Activated T-cell treated with anti-CD3 and anti-CD28 coated beads, Interleukin-2, amount 50 U/mL, for 72 hours (primary cell): Measurements from ENCODE around the gene CNTNAP3B. TPM values are rescaled to one million over a fixed set of nuclear protein-coding genes. Genes with fewer than 3 reads are reported as not detected.
"Not testable (repeated sequence)": the region's sequence is repeated elsewhere in the genome, so short reads cannot be mapped to it uniquely, and the experiment has no call there.

ENCODE experiments used
- ATAC-seq, 2 donors: fragments of 150-1000 bp; cut with Tn5 transposase; replicated peaks in 1 of 2; 2 replicates each; pipeline ENCODE4 v1.10.0; 2021; ENCODE audit warnings: moderate library complexity in 2 of 2, mild to moderate bottlenecking in 1 of 2
- DNase-seq, 2 donors: peaks; one replicate each; pipeline ENCODE4 v3.0.0; 2021 to 2022; ENCODE audit warnings: mixed read lengths in 1 of 2
- H3K27ac Mint-ChIP-seq: one replicate; pipeline ENCODE4 v1.8.0; 2022; ENCODE audit warnings: mild to moderate bottlenecking, moderate library complexity, mixed read lengths
- H3K27me3 Mint-ChIP-seq: one replicate; pipeline ENCODE4 v1.8.0; 2022; ENCODE audit warnings: low read depth, mixed read lengths
- H3K36me3 Mint-ChIP-seq, 2 donors: one replicate each; pipeline ENCODE4 v1.8.0; 2022; ENCODE audit warnings: mixed read lengths in 2 of 2, mild to moderate bottlenecking in 1 of 2; ENCODE audit not compliant: insufficient read depth in 2 of 2
- H3K4me1 Mint-ChIP-seq: one replicate; pipeline ENCODE4 v1.8.0; 2022; ENCODE audit warnings: low read depth, mixed read lengths
- H3K4me3 Mint-ChIP-seq, 2 donors: one replicate each; pipeline ENCODE4 v1.8.0; 2022; ENCODE audit warnings: mild to moderate bottlenecking in 2 of 2, mixed read lengths in 2 of 2, moderate library complexity in 2 of 2
- H3K9me3 Mint-ChIP-seq, 2 donors: one replicate each; pipeline ENCODE4 v1.8.0; 2022; ENCODE audit warnings: mixed read lengths in 2 of 2
- total RNA-seq, 2 donors: library from RNA; stranded (reverse); gene quantifications; one replicate each; pipeline ENCODE4 v1.2.3, GENCODE V29; 2022

The CNTNAP3B gene
- total RNA-seq, 2 donors from 2014 or later: not detected

GRCh38 chr9:42044422-42045010 is 84.7 kb downstream of the CNTNAP3B start:
- ATAC-seq, H3K9me3 Mint-ChIP-seq, H3K27ac Mint-ChIP-seq, H3K4me3 Mint-ChIP-seq, H3K4me1 Mint-ChIP-seq, DNase-seq, H3K36me3 Mint-ChIP-seq, H3K27me3 Mint-ChIP-seq: not testable (repeated sequence)

- not testable (repeated sequence) for H3K27me3 Mint-ChIP-seq, H3K9me3 Mint-ChIP-seq, H3K27ac Mint-ChIP-seq, H3K4me3 Mint-ChIP-seq, H3K36me3 Mint-ChIP-seq, ATAC-seq, DNase-seq, H3K4me1 Mint-ChIP-seq
Measured at GRCh38 chr9:42033541-42033940, 95.7 kb downstream of the CNTNAP3B start.

- not testable (repeated sequence) for H3K36me3 Mint-ChIP-seq, ATAC-seq, H3K27ac Mint-ChIP-seq, H3K4me3 Mint-ChIP-seq, H3K9me3 Mint-ChIP-seq, DNase-seq, H3K4me1 Mint-ChIP-seq, H3K27me3 Mint-ChIP-seq
Measured at GRCh38 chr9:42020639-42021038, 108.6 kb downstream of the CNTNAP3B start.

- not testable (repeated sequence) for ATAC-seq, H3K4me1 Mint-ChIP-seq, H3K36me3 Mint-ChIP-seq, H3K27me3 Mint-ChIP-seq, H3K9me3 Mint-ChIP-seq, DNase-seq, H3K27ac Mint-ChIP-seq, H3K4me3 Mint-ChIP-seq
Measured at GRCh38 chr9:42018220-42018922, 110.9 kb downstream of the CNTNAP3B start.

GRCh38 chr9:42014317-42014716 is 114.9 kb downstream of the CNTNAP3B start:
- not testable (repeated sequence) for H3K27me3 Mint-ChIP-seq, H3K36me3 Mint-ChIP-seq, H3K4me1 Mint-ChIP-seq, H3K9me3 Mint-ChIP-seq, H3K27ac Mint-ChIP-seq, H3K4me3 Mint-ChIP-seq, ATAC-seq, DNase-seq

GRCh38 chr9:41991607-41992006 is 137.6 kb downstream of the CNTNAP3B start:
- not testable (repeated sequence) for H3K36me3 Mint-ChIP-seq, H3K4me3 Mint-ChIP-seq, H3K4me1 Mint-ChIP-seq, H3K27ac Mint-ChIP-seq, DNase-seq, H3K27me3 Mint-ChIP-seq, H3K9me3 Mint-ChIP-seq, ATAC-seq

GRCh38 chr9:41980271-41980670 is 149.0 kb downstream of the CNTNAP3B start:
- ATAC-seq, H3K36me3 Mint-ChIP-seq, H3K27ac Mint-ChIP-seq, DNase-seq, H3K4me1 Mint-ChIP-seq, H3K27me3 Mint-ChIP-seq, H3K9me3 Mint-ChIP-seq, H3K4me3 Mint-ChIP-seq: not testable (repeated sequence)

GRCh38 chr9:41977965-41978600 is 151.1 kb downstream of the CNTNAP3B start:
- ATAC-seq, H3K9me3 Mint-ChIP-seq, H3K36me3 Mint-ChIP-seq, DNase-seq, H3K27me3 Mint-ChIP-seq, H3K4me1 Mint-ChIP-seq, H3K27ac Mint-ChIP-seq, H3K4me3 Mint-ChIP-seq: not testable (repeated sequence)

GRCh38 chr9:41974906-41975305 is 154.3 kb downstream of the CNTNAP3B start:
- DNase-seq, ATAC-seq, H3K4me1 Mint-ChIP-seq, H3K27me3 Mint-ChIP-seq, H3K4me3 Mint-ChIP-seq, H3K36me3 Mint-ChIP-seq, H3K27ac Mint-ChIP-seq, H3K9me3 Mint-ChIP-seq: not testable (repeated sequence)

- not testable (repeated sequence) for H3K36me3 Mint-ChIP-seq, ATAC-seq, H3K4me3 Mint-ChIP-seq, DNase-seq, H3K4me1 Mint-ChIP-seq, H3K27ac Mint-ChIP-seq, H3K27me3 Mint-ChIP-seq, H3K9me3 Mint-ChIP-seq
Measured at GRCh38 chr9:41953007-41953406, 176.2 kb downstream of the CNTNAP3B start.

- not testable (repeated sequence) for H3K27me3 Mint-ChIP-seq
Measured at GRCh38 chr9:41941738-41942137, 187.5 kb downstream of the CNTNAP3B start.

GRCh38 chr9:41938143-41938542 is 191.1 kb downstream of the CNTNAP3B start:
- not testable (repeated sequence) for H3K4me3 Mint-ChIP-seq, H3K9me3 Mint-ChIP-seq, H3K27me3 Mint-ChIP-seq, H3K4me1 Mint-ChIP-seq, DNase-seq, H3K36me3 Mint-ChIP-seq, ATAC-seq, H3K27ac Mint-ChIP-seq

More at GRCh38 chr9:41941738-41942137, 187.5 kb downstream of the CNTNAP3B start:
- H3K9me3 Mint-ChIP-seq, H3K4me3 Mint-ChIP-seq, H3K4me1 Mint-ChIP-seq, ATAC-seq, H3K27ac Mint-ChIP-seq, H3K36me3 Mint-ChIP-seq, DNase-seq: not testable (repeated sequence)

- H3K4me3 Mint-ChIP-seq, ATAC-seq, H3K9me3 Mint-ChIP-seq, H3K27me3 Mint-ChIP-seq, H3K36me3 Mint-ChIP-seq, DNase-seq, H3K27ac Mint-ChIP-seq, H3K4me1 Mint-ChIP-seq: not testable (repeated sequence)
Measured at GRCh38 chr9:41935727-41936126, 193.5 kb downstream of the CNTNAP3B start.
